Upper lobe of left lung (tissue), 6 donors: ENCODE results near the gene IRF3. TPM values are rescaled to one million over a fixed set of nuclear protein-coding genes. Genes with fewer than 3 reads are reported as not detected.
A peak's percentile ranks its signal among the peaks of the same experiment; 100 is the strongest.

Experiments
- ATAC-seq, 2 donors: fragments of 200-7000 bp; cut with Tn5 transposase; one replicate each; pipeline ENCODE4 v1.9.1; 2022; ENCODE audit warnings: mild to moderate bottlenecking in 2 of 2, moderate library complexity in 2 of 2; ENCODE audit not compliant: low FRiP score in 2 of 2
- DNase-seq, 2 donors: peaks; one replicate each; pipeline ENCODE4 v3.0.0-alpha.2; 2019 to 2020
- H3K27ac ChIP-seq, 4 donors: fragments of 200-600 bp; sonication (generic); one replicate each; pipeline ENCODE4 v1.5.1; 2016 to 2019
- H3K27me3 ChIP-seq, 4 donors: fragments of 200-600 bp; sonication (generic); one replicate each; pipeline ENCODE4 v1.5.1; 2017 to 2019
- H3K36me3 ChIP-seq, 4 donors: fragments of 200-600 bp; sonication (generic); one replicate each; pipeline ENCODE4 v1.5.1; 2016 to 2019
- H3K4me1 ChIP-seq, 4 donors: fragments of 200-600 bp; sonication (generic); one replicate each; pipeline ENCODE4 v1.5.1; 2018 to 2019
- H3K4me3 ChIP-seq, 4 donors: fragments of 200-600 bp; sonication (generic); one replicate each; pipeline ENCODE4 v1.5.1; 2017 to 2019; ENCODE audit warnings: mild to moderate bottlenecking in 2 of 4, moderate library complexity in 1 of 4
- H3K9me3 ChIP-seq, 4 donors: fragments of 200-600 bp; sonication (generic); one replicate each; pipeline ENCODE4 v1.5.1; 2018 to 2019
- EP300 ChIP-seq, 4 donors: sonication (generic); formaldehyde crosslinking; IDR thresholded peaks; one replicate each; pipeline ENCODE4 v1.5.1; 2017; ENCODE audit warnings: antibody characterized with exemption in 4 of 4, control low read depth in 2 of 4
- POLR2A ChIP-seq, 4 donors: fragments of 450-650 bp; IDR thresholded peaks; one replicate each; pipeline ENCODE4 v1.5.1; 2016 to 2017; ENCODE audit warnings: antibody characterized with exemption in 4 of 4, mild to moderate bottlenecking in 2 of 4
- POLR2AphosphoS5 ChIP-seq, 2 donors: sonication (generic); formaldehyde crosslinking; IDR thresholded peaks; one replicate each; pipeline ENCODE4 v1.5.1; 2017; ENCODE audit warnings: antibody characterized with exemption in 2 of 2
- WGBS, 2 donors: methylation state at CpG; one replicate each; pipeline ENCODE4 v1.1.5; 2017 to 2018; 5-methylcytosine and 5-hydroxymethylcytosine counted together
- total RNA-seq, 6 donors: library from RNA; depleted of rRNA in 4 of 6; stranded (reverse); fragments of >200 nt in 4 of 6; gene quantifications; one replicate each; pipeline versions ENCODE4 v1.1.0 to v1.2.1, GENCODE V29; 2016 to 2021
- TF ChIP-seq, protein P1 (sequence below), 6 experiments: fragments of 450-650 bp in 4 of 6; fragments of 200-600 bp in 2 of 6; sonication (generic) in 2 of 6; IDR thresholded peaks; one replicate each; pipeline ENCODE4 v1.5.1; 2016 to 2019; ENCODE audit warnings: antibody characterized with exemption in 6 of 6
- donor health status: DM: no; HTN: no; CAD: no; lungs with moderate emphysema.
- donor health status: DM: no; HTN: yes; CAD: no; lungs with severe emphysema.

Gene IRF3
- total RNA-seq, 6 donors from 2014 or later = 50.5 to 210 (median 99.1) TPM

GRCh38 chr19:49696865-49697264, 31.2 kb upstream of the IRF3 start:
- ATAC-seq = no peak
- Histone ChIP-seq H3K27ac (no peak overlapping the region), H3K36me3 (no peaks in the 10 kb centered on the region), H3K4me1 (peaks cover 0 to under 1% (median 0%) of the 10 kb centered on the region in 4 donors), H3K9me3 (no peaks in the 10 kb centered on the region), H3K4me3 (no peak overlapping the region), H3K27me3 (no peaks in the 10 kb centered on the region)
- no peak for TF ChIP-seq EP300 (IDR thresholded peaks at IDR 0.05)
- no peak for TF ChIP-seq POLR2AphosphoS5 (IDR thresholded peaks at IDR 0.05)
- TF ChIP-seq, protein P1, sequence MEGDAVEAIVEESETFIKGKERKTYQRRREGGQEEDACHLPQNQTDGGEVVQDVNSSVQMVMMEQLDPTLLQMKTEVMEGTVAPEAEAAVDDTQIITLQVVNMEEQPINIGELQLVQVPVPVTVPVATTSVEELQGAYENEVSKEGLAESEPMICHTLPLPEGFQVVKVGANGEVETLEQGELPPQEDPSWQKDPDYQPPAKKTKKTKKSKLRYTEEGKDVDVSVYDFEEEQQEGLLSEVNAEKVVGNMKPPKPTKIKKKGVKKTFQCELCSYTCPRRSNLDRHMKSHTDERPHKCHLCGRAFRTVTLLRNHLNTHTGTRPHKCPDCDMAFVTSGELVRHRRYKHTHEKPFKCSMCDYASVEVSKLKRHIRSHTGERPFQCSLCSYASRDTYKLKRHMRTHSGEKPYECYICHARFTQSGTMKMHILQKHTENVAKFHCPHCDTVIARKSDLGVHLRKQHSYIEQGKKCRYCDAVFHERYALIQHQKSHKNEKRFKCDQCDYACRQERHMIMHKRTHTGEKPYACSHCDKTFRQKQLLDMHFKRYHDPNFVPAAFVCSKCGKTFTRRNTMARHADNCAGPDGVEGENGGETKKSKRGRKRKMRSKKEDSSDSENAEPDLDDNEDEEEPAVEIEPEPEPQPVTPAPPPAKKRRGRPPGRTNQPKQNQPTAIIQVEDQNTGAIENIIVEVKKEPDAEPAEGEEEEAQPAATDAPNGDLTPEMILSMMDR (IDR thresholded peaks at IDR 0.05) = no peak
- TF ChIP-seq POLR2A (IDR thresholded peaks at IDR 0.05) = no peak
- no peak for DNase-seq
- 91% methylated on average over 4 to 7 of the region's 7 CpGs for WGBS, 2 donors

DNA sequence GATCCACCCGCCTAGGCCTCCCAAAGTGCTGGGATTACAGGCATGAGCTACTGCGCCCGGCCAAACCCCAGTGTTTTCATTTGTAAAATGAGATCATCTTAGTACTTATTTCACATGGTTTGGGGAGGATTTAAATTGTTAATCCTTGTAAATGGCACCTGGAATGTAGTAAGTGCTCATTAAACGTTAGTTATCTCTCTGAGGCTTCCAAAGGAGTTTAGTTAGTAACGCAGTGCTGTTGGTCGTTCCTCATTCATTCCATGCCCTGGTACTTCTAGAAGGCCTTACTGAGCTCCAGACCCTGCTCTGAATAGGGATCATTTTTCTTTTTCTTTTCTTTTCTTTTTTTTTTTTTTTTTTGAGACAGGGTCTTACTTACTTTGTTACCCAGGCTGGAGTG, 30.5 kb upstream of the IRF3 start:
- Histone ChIP-seq H3K27ac (no peak overlapping the region), H3K9me3 (no peaks in the 10 kb centered on the region), H3K27me3 (no peaks in the 10 kb centered on the region), H3K4me3 (no peak overlapping the region), H3K4me1 (peaks cover under 1 to 8% (median 7%) of the 10 kb centered on the region in 4 donors), H3K36me3 (no peaks in the 10 kb centered on the region)
- ATAC-seq (no peak), DNase-seq (no peak)
- 83 to 91% methylated on average over 6 of the region's 6 CpGs for WGBS, 2 donors
- TF ChIP-seq POLR2A (IDR thresholded peaks at IDR 0.05) (no peak), EP300 (IDR thresholded peaks at IDR 0.05) (no peak), POLR2AphosphoS5 (IDR thresholded peaks at IDR 0.05) (no peak)
- TF ChIP-seq, protein P1 (IDR thresholded peaks at IDR 0.05) = no peak

DNA sequence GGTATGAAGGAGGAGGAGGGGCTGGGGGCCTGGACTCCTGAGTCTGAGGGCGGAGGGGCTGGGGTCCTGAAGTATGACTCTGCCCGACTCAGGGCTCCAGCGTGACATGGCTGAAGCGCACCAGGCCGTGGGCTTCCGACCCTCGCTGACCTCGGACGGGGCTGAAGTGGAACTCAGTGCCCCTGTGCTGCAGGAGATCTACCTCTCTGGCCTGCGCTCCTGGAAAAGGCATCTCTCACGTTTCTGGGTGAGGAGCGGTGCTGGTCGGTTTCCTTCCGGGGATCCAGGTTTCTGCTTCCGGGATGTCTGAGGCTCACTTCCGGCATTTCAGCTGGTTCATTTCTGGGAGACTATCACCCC, 26.5 kb upstream of the IRF3 start:
- DNase-seq (no peak), ATAC-seq (no peak)
- H3K27me3 ChIP-seq = peaks cover 0 to 12% (median 1%) of the 10 kb centered on the region in 4 donors
- no peak overlapping the region for H3K27ac ChIP-seq
- H3K4me3 ChIP-seq = no peak overlapping the region
- TF ChIP-seq, protein P1 (IDR thresholded peaks at IDR 0.05) = no peak
- TF ChIP-seq EP300 (IDR thresholded peaks at IDR 0.05) (no peak), POLR2A (IDR thresholded peaks at IDR 0.05) (no peak), POLR2AphosphoS5 (IDR thresholded peaks at IDR 0.05) (no peak)
- WGBS, 2 donors = 73 to 76% methylated on average over 6 to 16 of the region's 16 CpGs
- no peaks in the 10 kb centered on the region for H3K9me3 ChIP-seq
- H3K36me3 ChIP-seq = peaks cover 0 to 6% (median under 1%) of the 10 kb centered on the region in 4 donors
- H3K4me1 ChIP-seq = peaks cover 21 to 39% (median 31%) of the 10 kb centered on the region in 4 donors

GRCh38 chr19:49691243-49692146, 25.8 kb upstream of the IRF3 start:
- H3K27me3 ChIP-seq = peaks cover 0 to 12% (median 1%) of the 10 kb centered on the region in 4 donors
- peaks cover 23 to 42% (median 33%) of the 10 kb centered on the region in 4 donors for H3K4me1 ChIP-seq
- peak overlapping the region; percentile 5 to 55 (median 48) for H3K4me3 ChIP-seq
- DNase-seq (peak in 1 of 2 donors; percentile 82), ATAC-seq (peak in 1 of 2 donors; percentile 64)
- 18 to 23% methylated on average over 24 to 28 of the region's 39 CpGs for WGBS, 2 donors
- TF ChIP-seq POLR2AphosphoS5 (IDR thresholded peaks at IDR 0.05) (no peak), EP300 (IDR thresholded peaks at IDR 0.05) (no peak), POLR2A (IDR thresholded peaks at IDR 0.05) (no peak)
- TF ChIP-seq, protein P1 (IDR thresholded peaks at IDR 0.05) = no peak
- no peaks in the 10 kb centered on the region for H3K9me3 ChIP-seq
- peak overlapping the region in 2 of 4 donors; percentile 78 to 80 for H3K27ac ChIP-seq
- peaks cover 0 to 10% (median 4%) of the 10 kb centered on the region in 4 donors for H3K36me3 ChIP-seq
